HepG2 (cell line): Measurements from ENCODE around the gene DPYD. TPM values are rescaled to one million over a fixed set of nuclear protein-coding genes. Genes with fewer than 3 reads are reported as not detected.

Experiments used
- ATAC-seq: fragments of 200-7000 bp; cut with Tn5 transposase; 3 replicates; pipeline ENCODE4 v1.9.1; 2020; ENCODE audit warnings: mild to moderate bottlenecking, moderate library complexity
- BruUV-seq: library from RNA; stranded (reverse); fragments of 400-500 nt; replicated peaks from 2 replicates; lab custom pipeline; 2021; lab: Mats Ljungman, UMichigan
- CTCF ChIA-PET: fragments of 300-600 bp; formaldehyde crosslinking; extraction: SDS; loops from one replicate; lab custom pipeline; 2021; ENCODE audit warnings: low total read pairs, inconsistent platforms, low intra/inter-chr PET ratio; lab: Yijun Ruan, JAX
- POLR2A ChIA-PET: fragments of 350-600 bp; sonication (Branson Sonifier 250); formaldehyde crosslinking; loops from one replicate; lab custom pipeline; 2020; ENCODE audit warnings: antibody characterized with exemption, inconsistent platforms; lab: Yijun Ruan, JAX
- DNase-seq: peaks from one replicate; pipeline ENCODE4 v3.0.0-alpha.2; 2015; ENCODE audit warnings: low spot score
- FAIRE-seq: peaks from 3 replicates; lab custom pipeline; 2011; peaks lifted over from hg19 to GRCh38; lab: Jason Lieb, UNC
- H2AFZ ChIP-seq: one replicate; pipeline ENCODE4 v1.6.1; 2011; ENCODE audit warnings: low read length, inconsistent platforms
- H3K27ac ChIP-seq: fragments of 300-600 bp; 3 replicates; pipeline ENCODE4 v1.8.0; 2011; ENCODE audit warnings: mixed run types, mild to moderate bottlenecking, mixed read lengths, low read length, inconsistent platforms; ENCODE audit not compliant: insufficient read depth; ENCODE audit errors: extremely low read length
- H3K27me3 ChIP-seq, 2 experiments: fragments of 200-600 bp in 1 of 2; 2 replicates in 1 of 2; 3 replicates in 1 of 2; pipeline versions ENCODE4 v1.6.0 to v1.8.0; 2011; ENCODE audit warnings: low read length in 2 of 2, mild to moderate bottlenecking in 2 of 2, moderate library complexity in 2 of 2, inconsistent platforms in 1 of 2; ENCODE audit not compliant: insufficient read depth in 2 of 2, control insufficient read depth in 1 of 2
- H3K36me3 ChIP-seq, 2 experiments: fragments of 200-600 bp in 1 of 2; replicated peaks in 1 of 2; 2 replicates in 1 of 2; 3 replicates in 1 of 2; pipeline versions ENCODE4 v1.5.1 to v1.8.0; 2011; ENCODE audit warnings: low read length in 2 of 2, inconsistent platforms in 1 of 2; ENCODE audit not compliant: insufficient read depth in 2 of 2, control insufficient read depth in 1 of 2
- H3K4me1 ChIP-seq: 2 replicates; pipeline ENCODE4 v1.5.1; 2012; ENCODE audit warnings: low read length, inconsistent platforms; ENCODE audit not compliant: insufficient read depth
- H3K4me2 ChIP-seq: 2 replicates; pipeline ENCODE4 v1.6.0; 2011; ENCODE audit warnings: low read depth, low read length, inconsistent platforms
- H3K4me3 ChIP-seq, 3 experiments: fragments of 200-600 bp in 1 of 3; sonication (generic), shearing (Covaris generic) in 1 of 3; replicated peaks in 1 of 3; 2 replicates each; pipeline ENCODE4 v1.5.1; 2011 to 2016; ENCODE audit warnings: low read length in 3 of 3, inconsistent platforms in 2 of 3, low read depth in 2 of 3, mild to moderate bottlenecking in 2 of 3, control low read depth in 1 of 3, mixed read lengths in 1 of 3; ENCODE audit not compliant: insufficient read depth in 1 of 3
- H3K79me2 ChIP-seq: one replicate; pipeline ENCODE4 v1.6.1; 2011; ENCODE audit warnings: low read length, inconsistent platforms; ENCODE audit not compliant: insufficient read depth
- H3K9ac ChIP-seq: 2 replicates; pipeline ENCODE4 v1.6.0; 2011; ENCODE audit warnings: mild to moderate bottlenecking, low read depth, low read length, inconsistent platforms; ENCODE audit not compliant: insufficient read depth
- H3K9me3 ChIP-seq: 2 replicates; pipeline ENCODE4 v1.5.1; 2012; ENCODE audit warnings: mild to moderate bottlenecking, low read length
- H4K20me1 ChIP-seq: 2 replicates; pipeline ENCODE4 v1.6.0; 2011; ENCODE audit warnings: inconsistent platforms, mild to moderate bottlenecking, low read length, moderate library complexity; ENCODE audit not compliant: insufficient read depth
- ATF3 ChIP-seq: sonication (generic); formaldehyde crosslinking; IDR thresholded peaks from 2 replicates; pipeline ENCODE4 v1.4.0; 2020; ENCODE audit warnings: missing genetic modification reagents
- KDM2A ChIP-seq: sonication (generic); formaldehyde crosslinking; IDR thresholded peaks from 2 replicates; pipeline ENCODE4 v1.4.0; 2020; ENCODE audit warnings: low read depth, missing genetic modification reagents, borderline replicate concordance
- KIAA2018 ChIP-seq: sonication (generic); formaldehyde crosslinking; IDR thresholded peaks from 2 replicates; pipeline ENCODE4 v1.5.0; 2020; ENCODE audit warnings: mild to moderate bottlenecking, missing genetic modification reagents, borderline replicate concordance
- MED8 ChIP-seq: sonication (generic); formaldehyde crosslinking; IDR thresholded peaks from 2 replicates; pipeline ENCODE4 v1.8.1; 2023; ENCODE audit warnings: mild to moderate bottlenecking, missing genetic modification reagents; ENCODE audit not compliant: insufficient replicate concordance
- MYNN ChIP-seq: sonication (generic); formaldehyde crosslinking; IDR thresholded peaks from 2 replicates; pipeline ENCODE4 v1.4.0; 2020; ENCODE audit warnings: mild to moderate bottlenecking, low read depth, missing genetic modification reagents
- SP140L ChIP-seq: sonication (generic); formaldehyde crosslinking; IDR thresholded peaks from 2 replicates; pipeline ENCODE4 v1.4.0; 2020; ENCODE audit warnings: missing genetic modification reagents, borderline replicate concordance
- ZNF101 ChIP-seq: sonication (generic); formaldehyde crosslinking; IDR thresholded peaks from 2 replicates; pipeline ENCODE4 v1.4.0; 2020; ENCODE audit warnings: mild to moderate bottlenecking, low read depth, missing genetic modification reagents, borderline replicate concordance
- ZNF547 ChIP-seq: sonication (generic); formaldehyde crosslinking; IDR thresholded peaks from 2 replicates; pipeline ENCODE4 v1.5.1; 2020; ENCODE audit warnings: mild to moderate bottlenecking, missing genetic modification reagents
- ZNF768 ChIP-seq: sonication (generic); formaldehyde crosslinking; IDR thresholded peaks from 2 replicates; pipeline ENCODE4 v1.4.0; 2020; ENCODE audit warnings: missing genetic modification reagents
- ZSCAN22 ChIP-seq: sonication (generic); formaldehyde crosslinking; IDR thresholded peaks from 2 replicates; pipeline ENCODE4 v1.4.0; 2020; ENCODE audit warnings: mild to moderate bottlenecking, missing genetic modification reagents
- WGBS: methylation state at CpG from one replicate; pipeline ENCODE4 v1.1.6; 2017; ENCODE audit warnings: low lambda C conversion rate; 5-methylcytosine and 5-hydroxymethylcytosine counted together
- in situ Hi-C: cut with HindIII; loops from 2 replicates; pipeline ENCODE4 v1.10.0; 2017; ENCODE audit warnings: low pct_unique_long_range_greater_than_20kb; ENCODE audit not compliant: extremely low pct_ligation_motif_present
- intact Hi-C: fragments of 100-400 bp; cut with micrococcal nuclease; formaldehyde crosslinking; loops from one replicate; pipeline ENCODE4 v1.10.0; 2022; ENCODE audit not compliant: unreplicated experiment
- polyA plus RNA-seq, 8 experiments: library from polyadenylated mRNA; depleted of rRNA in 3 of 8; stranded (reverse) in 7 of 8; unstranded in 1 of 8; fragments of >200 nt; fragmentation: Illumina TruSeq in 4 of 8; extraction: Trizol in 4 of 8; gene quantifications; 2 replicates each; pipeline versions ENCODE4 v1.2.1 to v1.2.3, GENCODE V29; 2011 to 2016; ENCODE audit warnings: low read depth in 4 of 8, missing spikeins in 1 of 8, mixed read lengths in 1 of 8; ENCODE audit not compliant: insufficient read depth in 1 of 8
- total RNA-seq, 5 experiments: library from RNA; depleted of rRNA; stranded (reverse); fragments of >200 nt; fragmentation: Illumina TruSeq; extraction: Trizol; gene quantifications; 2 replicates each; pipeline ENCODE4 v1.2.3, GENCODE V29; 2016; ENCODE audit warnings: low read depth in 1 of 5

Gene DPYD
- total and polyA plus RNA-seq, 2 of the 13 experiments (the other 11 are each of a cell fraction or from before 2014, with no cell fraction given), result 1.3 to 3.4 TPM

GRCh38 chr1:97094247-97094972, 826.4 kb downstream of the DPYD start:
- FAIRE-seq (no peak), ATAC-seq (no peak), DNase-seq (no peak)
- in situ Hi-C loops (no loop called here), intact Hi-C loops (no loop called here)
- H3K36me3 ChIP-seq, result no peaks in the 10 kb centered on the region
- H3K9me3 ChIP-seq, result no peaks in the 10 kb centered on the region
- CTCF ChIA-PET, result no interaction called here
- no peak overlapping the region for H3K27ac ChIP-seq
- H3K9ac ChIP-seq, result no peak overlapping the region
- no peaks in the 10 kb centered on the region for H3K4me1 ChIP-seq
- no peaks in the 10 kb centered on the region for H3K27me3 ChIP-seq
- no peak overlapping the region for H2AFZ ChIP-seq
- H3K4me3 ChIP-seq, result no peak overlapping the region
- TF ChIP-seq KDM2A (CRISPR knock-in tag), result no peak
- TF ChIP-seq ZNF547 (CRISPR knock-in tag), result no peak
- no peak for TF ChIP-seq MED8
- TF ChIP-seq ZNF101 (CRISPR knock-in tag), result no peak
- no peak for TF ChIP-seq SP140L (CRISPR knock-in tag)
- TF ChIP-seq KIAA2018 (CRISPR knock-in tag), result no peak
- no peak for TF ChIP-seq ATF3 (CRISPR knock-in tag)
- TF ChIP-seq ZSCAN22 (CRISPR knock-in tag), result no peak
- no peak for TF ChIP-seq MYNN
- no peak for TF ChIP-seq ZNF768
- WGBS, result 65% methylated on average over 6 of the region's 6 CpGs
- no TSS peak for BruUV-seq
- no peaks in the 10 kb centered on the region; the same call in 1 of the 2 replicates for H4K20me1 ChIP-seq
- no peak overlapping the region for H3K4me2 ChIP-seq
- no peaks in the 10 kb centered on the region for H3K79me2 ChIP-seq
- POLR2A ChIA-PET, result no interaction called here
